Measurements from ENCODE around the gene CHST5.

Gene CHST5

DNA sequence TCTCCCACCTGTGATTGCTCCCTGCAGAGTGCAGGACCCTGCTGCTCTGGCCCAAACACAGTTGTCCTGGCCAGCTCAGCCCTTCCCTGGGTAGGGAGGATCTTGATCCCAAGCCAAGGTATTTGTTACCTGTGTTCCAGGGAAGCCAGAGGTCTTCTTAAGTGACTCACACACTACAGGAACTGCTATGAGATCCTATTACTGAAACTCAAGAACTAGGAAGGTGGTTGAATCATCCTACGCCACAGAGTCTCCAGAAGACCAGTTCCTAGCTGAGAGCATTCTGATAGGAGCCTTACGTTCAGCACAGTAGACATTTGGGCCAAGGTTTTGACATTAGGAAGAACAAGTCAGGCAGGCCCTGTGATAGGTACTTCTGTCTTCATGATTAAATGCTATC, 52.7 kb downstream of the CHST5 start:
- Mint-ChIP-seq H3K36me3 (ENCODE audit: low read depth) (no peaks in the 10 kb centered on the region), H3K4me3 (no peak overlapping the region), H3K27me3 (peaks cover 8% of the 10 kb centered on the region), H3K9me3 (no peaks in the 10 kb centered on the region), H3K4me1 (no peaks in the 10 kb centered on the region), H3K27ac (no peak overlapping the region)
- ATAC-seq (no peak), DNase-seq (no peak)

DNA sequence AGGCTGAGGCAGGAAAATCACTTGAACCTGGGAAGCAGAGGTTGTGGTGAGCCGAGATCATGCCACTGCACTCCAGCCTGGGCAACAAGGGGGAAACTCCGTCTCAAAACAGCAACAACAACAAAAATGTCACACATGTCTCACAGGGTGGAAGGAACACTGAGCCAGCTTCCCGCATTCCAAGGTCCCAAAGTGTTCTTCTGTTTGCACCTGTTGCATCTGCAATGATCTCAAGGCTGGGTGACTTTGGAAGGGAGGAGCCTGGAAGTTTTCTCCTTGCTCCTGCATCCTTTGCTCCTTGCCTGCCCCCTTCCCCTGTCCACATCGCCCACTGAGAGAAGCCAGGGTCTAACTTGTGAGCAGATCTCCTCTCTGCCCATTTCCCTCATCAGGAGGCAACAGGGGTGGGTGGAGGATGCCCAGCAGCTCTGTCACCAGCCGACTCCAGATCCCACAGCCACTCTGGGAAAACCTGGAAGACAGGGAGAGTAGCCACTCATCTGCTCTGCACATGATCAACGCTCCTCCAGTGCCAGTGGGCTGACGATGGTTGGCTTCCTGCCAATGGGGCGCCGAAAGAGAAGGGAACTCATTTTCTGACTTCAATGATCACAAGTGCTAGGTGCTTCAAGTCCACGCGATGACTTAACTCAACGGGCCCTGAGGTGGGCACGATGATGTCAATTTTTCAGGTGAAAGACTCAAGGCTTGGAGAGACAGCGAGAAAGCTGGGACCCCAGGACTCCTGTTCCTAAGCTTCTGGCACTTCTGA, 53.3 kb downstream of the CHST5 start:
- no peak for ATAC-seq
- Mint-ChIP-seq H3K4me3 (no peak overlapping the region), H3K36me3 (ENCODE audit: low read depth) (no peaks in the 10 kb centered on the region), H3K27ac (no peak overlapping the region), H3K9me3 (no peaks in the 10 kb centered on the region), H3K4me1 (no peaks in the 10 kb centered on the region), H3K27me3 (peaks cover 8% of the 10 kb centered on the region)
- DNase-seq, result no peak

DNA sequence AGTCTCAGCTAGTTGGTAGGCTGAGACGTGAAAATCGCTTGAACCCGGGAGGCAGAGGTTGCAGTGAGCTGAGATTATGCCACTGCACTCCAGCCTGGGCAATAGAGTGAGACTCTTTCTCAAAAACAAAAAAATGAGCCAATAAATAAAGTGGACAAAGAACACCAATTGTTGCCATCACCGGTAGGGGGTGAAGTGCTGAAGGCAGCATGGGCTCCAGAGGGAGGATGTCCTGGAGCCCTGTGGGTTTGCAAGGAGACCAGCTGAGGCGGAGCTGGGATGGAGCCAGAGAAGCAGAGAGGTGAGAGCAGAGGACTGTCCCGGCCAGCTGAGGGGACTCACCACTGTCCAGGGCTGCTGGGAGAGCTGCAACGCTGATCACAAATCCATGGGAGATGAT, 54.4 kb downstream of the CHST5 start:
- Mint-ChIP-seq H3K36me3 (ENCODE audit: low read depth) (no peaks in the 10 kb centered on the region), H3K4me1 (no peaks in the 10 kb centered on the region), H3K27me3 (peaks cover 5% of the 10 kb centered on the region), H3K27ac (no peak overlapping the region), H3K4me3 (no peak overlapping the region), H3K9me3 (no peaks in the 10 kb centered on the region)
- ATAC-seq (no peak), DNase-seq (no peak)

DNA sequence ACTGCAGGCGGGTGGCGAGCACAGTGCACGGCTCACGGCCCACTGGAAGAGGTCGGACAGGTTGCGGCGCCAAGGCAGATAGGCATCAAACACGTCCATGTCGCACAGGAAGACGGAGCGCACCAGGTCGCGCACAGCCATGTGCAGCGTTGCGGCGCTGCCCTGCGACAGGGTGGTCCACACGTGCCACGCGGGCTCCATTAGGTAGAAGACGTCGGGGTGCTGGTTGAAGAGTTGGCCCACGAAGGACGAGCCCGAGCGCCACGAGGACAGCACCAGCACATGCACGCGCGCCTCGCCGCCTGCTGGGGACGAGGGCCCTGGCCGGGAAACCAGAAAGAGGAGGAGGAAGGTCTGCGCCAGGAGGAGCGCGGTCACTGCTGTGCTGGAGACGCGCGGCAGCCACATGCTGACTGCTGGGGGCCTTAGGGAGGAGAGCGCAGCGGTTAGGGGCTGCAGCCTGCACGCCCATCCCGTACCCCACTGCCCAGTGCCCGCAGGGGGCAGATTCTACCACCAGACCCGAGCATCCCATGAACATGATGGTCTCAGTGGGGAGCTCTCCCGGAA, 56.4 kb downstream of the CHST5 start:
- peaks cover 2% of the 10 kb centered on the region for H3K27me3 Mint-ChIP-seq
- H3K27ac Mint-ChIP-seq, result no peak overlapping the region
- H3K4me3 Mint-ChIP-seq, result no peak overlapping the region
- no peak for DNase-seq
- H3K4me1 Mint-ChIP-seq, result no peaks in the 10 kb centered on the region
- no peaks in the 10 kb centered on the region for H3K36me3 Mint-ChIP-seq (ENCODE audit: low read depth)
- H3K9me3 Mint-ChIP-seq, result no peaks in the 10 kb centered on the region
- no peak for ATAC-seq

Measured in activated naive CD8-positive, alpha-beta T cell treated with anti-CD3 and anti-CD28 coated beads, Interleukin-2, amount 50 U/mL, for 24 hours (primary cell).